Measurements from ENCODE around the gene POP5.
A peak's percentile ranks its signal among the peaks of the same experiment; 100 is the strongest.
"Not testable (repeated sequence)": the region's sequence is repeated elsewhere in the genome, so short reads cannot be mapped to it uniquely, and the experiment has no call there.

Gene POP5

GRCh38 chr12:120536064-120536791, 45.0 kb downstream of the POP5 start:
- peak; percentile 24 for DNase-seq

GRCh38 chr12:120534703-120535655, 46.2 kb downstream of the POP5 start:
- peak; percentile 40 for DNase-seq

GRCh38 chr12:120534203-120534702, 46.9 kb downstream of the POP5 start, which contains the start of gene RNF10:
RNF10 (plus strand) TSS chr12:120534356; CDS start chr12:120534812, 456 bp downstream.
- peak; percentile 73 for DNase-seq

- DNase-seq = no peak
Measured at GRCh38 chr12:120532701-120533238, 48.4 kb downstream of the POP5 start.

GRCh38 chr12:120530418-120530761, 50.8 kb downstream of the POP5 start:
- DNase-seq = not testable (repeated sequence)

- DNase-seq = no peak
Measured at GRCh38 chr12:120529641-120530417, 51.4 kb downstream of the POP5 start.

GRCh38 chr12:120528861-120529525, 52.2 kb downstream of the POP5 start, which contains the start of gene COQ5:
COQ5 (minus strand) TSS chr12:120529158; CDS start chr12:120529141, 17 bp downstream.
- peak; percentile 81 for DNase-seq

All from effector CD4-positive, alpha-beta T cell (primary cell).